A549 (cell line): ENCODE results near the gene ADGRD1.

ENCODE experiments used
- RAD21 ChIP-seq, 2 experiments: fragments of >200 bp in 1 of 2; sonication (Bioruptor Twin) in 1 of 2; formaldehyde crosslinking in 1 of 2; IDR thresholded peaks in 1 of 2; conservative IDR thresholded peaks in 1 of 2; 2 replicates in 1 of 2; 3 replicates in 1 of 2; pipeline ENCODE4 v1.6.1; 2012 to 2018; ENCODE audit warnings: inconsistent platforms in 1 of 2
- SMC3 ChIP-seq: fragments of >200 bp; sonication (Bioruptor Twin); formaldehyde crosslinking; IDR thresholded peaks from 3 replicates; pipeline ENCODE4 v1.6.1; 2018; ENCODE audit warnings: inconsistent platforms

DNA sequence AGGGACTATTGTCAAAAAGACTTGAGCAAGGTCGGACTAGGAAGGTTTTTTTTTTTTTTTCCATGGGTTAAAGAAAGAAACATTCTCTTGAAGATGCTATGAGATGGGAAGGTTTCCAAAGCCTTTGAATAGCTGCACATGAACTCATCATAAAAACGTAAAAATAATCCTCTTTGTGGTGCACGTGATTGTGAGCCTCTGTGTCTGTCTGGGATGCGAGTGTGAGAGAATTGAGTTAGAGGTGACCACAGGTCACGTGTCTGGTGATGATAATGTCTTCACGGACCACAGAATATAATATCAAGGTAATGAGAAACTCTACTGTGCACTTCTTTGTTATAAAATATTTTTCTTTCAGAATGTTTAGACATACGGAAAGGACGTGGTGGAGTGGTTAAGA, 24.3 kb upstream of the ADGRD1 start:
- TF ChIP-seq RAD21 (conservative IDR thresholded peaks at IDR 0.05 in 1 of 2, IDR thresholded peaks at IDR 0.05 in 1 of 2) (no peak), SMC3 (no peak)
